Endodermal cell (in vitro differentiated cells): ENCODE measurements around the gene RPL13A. TPM values are rescaled to one million over a fixed set of nuclear protein-coding genes. Genes with fewer than 3 reads are reported as not detected.

Source experiments
- DNase-seq: peaks from one replicate; pipeline ENCODE4 v3.0.0-alpha.2; 2017
- H3K27ac ChIP-seq: 2 replicates; pipeline ENCODE4 v1.5.1; 2013; ENCODE audit warnings: mild to moderate bottlenecking, low read depth, low read length, moderate library complexity
- H3K27me3 ChIP-seq: 2 replicates; pipeline ENCODE4 v1.6.1; 2013; ENCODE audit warnings: mild to moderate bottlenecking, low read length, moderate library complexity; ENCODE audit not compliant: insufficient read depth, control insufficient read depth, poor library complexity, severe bottlenecking
- H3K36me3 ChIP-seq: 2 replicates; pipeline ENCODE4 v1.7.0; 2013; ENCODE audit warnings: mild to moderate bottlenecking, low read length, moderate library complexity; ENCODE audit not compliant: control insufficient read depth, insufficient read depth
- H3K4me1 ChIP-seq: one replicate; pipeline ENCODE4 v1.7.0; 2013; ENCODE audit warnings: low read length; ENCODE audit not compliant: control insufficient read depth, insufficient read depth
- H3K4me3 ChIP-seq: 2 replicates; pipeline ENCODE4 v1.5.1; 2013; ENCODE audit warnings: mild to moderate bottlenecking, low read length, moderate library complexity
- H3K9ac ChIP-seq: 2 replicates; pipeline ENCODE4 v1.6.1; 2013; ENCODE audit warnings: mild to moderate bottlenecking, low read length, moderate library complexity; ENCODE audit not compliant: poor library complexity, severe bottlenecking; ENCODE audit errors: extremely low read depth
- H3K9me3 ChIP-seq: 2 replicates; pipeline ENCODE4 v1.6.1; 2013; ENCODE audit warnings: mild to moderate bottlenecking, low read length, moderate library complexity; ENCODE audit not compliant: control insufficient read depth
- H3K27ac Mint-ChIP-seq: 2 replicates; pipeline ENCODE4 v1.8.0; 2020; ENCODE audit warnings: mixed read lengths
- H3K27me3 Mint-ChIP-seq: 2 replicates; pipeline ENCODE4 v1.8.0; 2021; ENCODE audit warnings: mild to moderate bottlenecking, mixed read lengths; ENCODE audit not compliant: insufficient read depth
- H3K36me3 Mint-ChIP-seq: 2 replicates; pipeline ENCODE4 v1.8.0; 2020; ENCODE audit warnings: low read depth, mixed read lengths
- H3K4me1 Mint-ChIP-seq: 2 replicates; pipeline ENCODE4 v1.8.0; 2020; ENCODE audit warnings: mixed read lengths
- H3K4me3 Mint-ChIP-seq: 2 replicates; pipeline ENCODE4 v1.8.0; 2020; ENCODE audit warnings: mild to moderate bottlenecking, moderate library complexity, mixed read lengths
- H3K9me3 Mint-ChIP-seq: 2 replicates; pipeline ENCODE4 v1.8.0; 2020; ENCODE audit warnings: mild to moderate bottlenecking, mixed read lengths
- whole genome bisulfite sequencing, 2 experiments: methylation state at CpG; one replicate each; pipeline versions ENCODE4 v1.1.5 to v1.1.7; 2013; ENCODE audit warnings: missing lambda C conversion rate in 2 of 2, mixed read lengths in 1 of 2; ENCODE audit not compliant: insufficient coverage in 1 of 2, insufficient read length in 1 of 2; 5-methylcytosine and 5-hydroxymethylcytosine counted together
- total RNA-seq, 2 donors: library from RNA; stranded (reverse); fragmentation: NEBNext Ultra II Directional in 1 of 2; extraction: Animal tissue kit (Norgen Biotek cat#: 25700) in 1 of 2; gene quantifications; 2 replicates in 1 of 2; 3 replicates in 1 of 2; pipeline ENCODE4 v1.2.1, GENCODE V29; 2021
- TF ChIP-seq, protein P1 (sequence below): fragments of 200-600 bp; sonication (generic); conservative IDR thresholded peaks from 2 replicates; pipeline ENCODE4 v1.5.0; 2021; ENCODE audit warnings: antibody characterized with exemption, mild to moderate bottlenecking

Gene RPL13A
- total RNA-seq, 2 donors from 2014 or later: 2,434 to 3,023 TPM

DNA sequence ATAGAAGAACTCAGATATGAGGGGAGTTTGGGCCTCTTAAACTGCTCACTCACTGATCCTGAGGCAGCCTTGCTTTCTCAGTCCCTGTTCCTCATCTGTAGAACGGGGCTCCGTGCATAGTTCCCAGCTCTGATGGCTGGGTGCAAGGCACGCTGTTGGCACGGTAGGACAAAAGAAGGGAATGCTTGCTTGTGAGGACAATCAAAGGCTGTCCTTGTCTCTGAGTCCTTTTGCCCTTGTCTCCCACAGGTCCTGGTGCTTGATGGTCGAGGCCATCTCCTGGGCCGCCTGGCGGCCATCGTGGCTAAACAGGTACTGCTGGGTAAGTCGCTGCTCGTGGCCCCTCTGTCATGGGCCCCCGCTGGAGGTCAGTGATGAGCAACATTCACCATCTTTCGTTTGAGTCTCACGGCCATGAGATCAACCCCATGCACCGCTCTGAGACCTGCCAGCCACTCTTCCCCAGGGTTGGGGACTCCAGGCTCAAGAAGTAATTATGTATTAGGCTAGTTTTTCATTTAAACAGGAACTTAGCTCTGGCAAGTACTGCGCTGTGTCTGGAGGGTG lies 2.3 kb downstream of the RPL13A start:
- 89 to 96% methylated on average over 12 to 15 of the region's 15 CpGs for WGBS, 2 experiments
- H3K27me3 Mint-ChIP-seq: no peaks in the 10 kb centered on the region
- peaks cover 2% of the 10 kb centered on the region for H3K9me3 Mint-ChIP-seq
- H3K36me3 ChIP-seq: peaks cover 51% of the 10 kb centered on the region
- H3K9ac ChIP-seq: peak overlapping the region; percentile 100
- peaks cover 54% of the 10 kb centered on the region for H3K36me3 Mint-ChIP-seq
- H3K27ac Mint-ChIP-seq: peak overlapping the region; percentile 99
- peak overlapping the region; percentile 91 for H3K4me3 ChIP-seq
- peak overlapping the region; percentile 99 for H3K4me3 Mint-ChIP-seq
- H3K9me3 ChIP-seq: no peaks in the 10 kb centered on the region
- peak overlapping the region; percentile 69 for H3K27ac ChIP-seq
- DNase-seq: no peak
- peaks cover 6% of the 10 kb centered on the region for H3K4me1 ChIP-seq
- TF ChIP-seq, protein P1, sequence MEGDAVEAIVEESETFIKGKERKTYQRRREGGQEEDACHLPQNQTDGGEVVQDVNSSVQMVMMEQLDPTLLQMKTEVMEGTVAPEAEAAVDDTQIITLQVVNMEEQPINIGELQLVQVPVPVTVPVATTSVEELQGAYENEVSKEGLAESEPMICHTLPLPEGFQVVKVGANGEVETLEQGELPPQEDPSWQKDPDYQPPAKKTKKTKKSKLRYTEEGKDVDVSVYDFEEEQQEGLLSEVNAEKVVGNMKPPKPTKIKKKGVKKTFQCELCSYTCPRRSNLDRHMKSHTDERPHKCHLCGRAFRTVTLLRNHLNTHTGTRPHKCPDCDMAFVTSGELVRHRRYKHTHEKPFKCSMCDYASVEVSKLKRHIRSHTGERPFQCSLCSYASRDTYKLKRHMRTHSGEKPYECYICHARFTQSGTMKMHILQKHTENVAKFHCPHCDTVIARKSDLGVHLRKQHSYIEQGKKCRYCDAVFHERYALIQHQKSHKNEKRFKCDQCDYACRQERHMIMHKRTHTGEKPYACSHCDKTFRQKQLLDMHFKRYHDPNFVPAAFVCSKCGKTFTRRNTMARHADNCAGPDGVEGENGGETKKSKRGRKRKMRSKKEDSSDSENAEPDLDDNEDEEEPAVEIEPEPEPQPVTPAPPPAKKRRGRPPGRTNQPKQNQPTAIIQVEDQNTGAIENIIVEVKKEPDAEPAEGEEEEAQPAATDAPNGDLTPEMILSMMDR: peak; percentile 12
- H3K27me3 ChIP-seq: no peaks in the 10 kb centered on the region
- peaks cover 9% of the 10 kb centered on the region for H3K4me1 Mint-ChIP-seq

DNA sequence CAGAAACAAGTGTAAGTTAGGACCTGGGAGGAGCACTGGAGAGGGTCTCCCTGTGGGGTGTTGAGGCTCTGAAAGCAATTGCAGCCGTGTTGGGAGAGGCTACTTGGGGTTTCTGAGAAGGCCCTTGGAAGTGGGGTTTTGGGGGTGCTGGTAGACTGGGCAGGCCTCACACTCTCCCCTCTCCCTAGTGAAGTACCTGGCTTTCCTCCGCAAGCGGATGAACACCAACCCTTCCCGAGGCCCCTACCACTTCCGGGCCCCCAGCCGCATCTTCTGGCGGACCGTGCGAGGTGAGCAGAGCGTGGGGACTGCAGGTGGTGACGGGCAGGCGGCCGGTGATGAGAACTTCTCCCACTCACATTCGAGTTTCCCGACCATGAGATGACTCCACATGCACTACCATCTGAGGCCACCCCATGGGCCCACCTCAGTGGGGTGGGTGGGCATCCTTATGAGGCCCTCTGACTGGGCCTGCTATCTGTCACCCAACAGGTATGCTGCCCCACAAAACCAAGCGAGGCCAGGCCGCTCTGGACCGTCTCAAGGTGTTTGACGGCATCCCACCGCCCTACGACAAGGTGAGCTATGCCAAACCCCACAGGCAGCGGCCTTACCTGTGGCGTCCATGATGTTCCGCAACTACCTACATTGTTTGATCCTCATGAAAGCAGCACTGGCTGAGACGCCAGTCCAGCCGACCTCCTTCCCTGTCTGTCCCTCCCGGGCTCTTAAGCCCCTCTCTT lies 3.0 kb downstream of the RPL13A start:
- Mint-ChIP-seq H3K36me3 (peaks cover 54% of the 10 kb centered on the region), H3K27me3 (no peaks in the 10 kb centered on the region), H3K27ac (peak overlapping the region; percentile 99), H3K4me3 (peak overlapping the region; percentile 99), H3K9me3 (peaks cover 2% of the 10 kb centered on the region), H3K4me1 (peaks cover 9% of the 10 kb centered on the region)
- TF ChIP-seq, protein P1: no peak
- WGBS, 2 experiments: 96 to 98% methylated on average over 20 to 27 of the region's 27 CpGs
- no peak for DNase-seq
- peaks cover 6% of the 10 kb centered on the region for H3K4me1 ChIP-seq
- peak overlapping the region; percentile 100 for H3K9ac ChIP-seq
- peaks cover 51% of the 10 kb centered on the region for H3K36me3 ChIP-seq
- no peaks in the 10 kb centered on the region for H3K27me3 ChIP-seq
- H3K27ac ChIP-seq: peak overlapping the region; percentile 48
- H3K4me3 ChIP-seq: peak overlapping the region; percentile 91
- no peaks in the 10 kb centered on the region for H3K9me3 ChIP-seq

DNA sequence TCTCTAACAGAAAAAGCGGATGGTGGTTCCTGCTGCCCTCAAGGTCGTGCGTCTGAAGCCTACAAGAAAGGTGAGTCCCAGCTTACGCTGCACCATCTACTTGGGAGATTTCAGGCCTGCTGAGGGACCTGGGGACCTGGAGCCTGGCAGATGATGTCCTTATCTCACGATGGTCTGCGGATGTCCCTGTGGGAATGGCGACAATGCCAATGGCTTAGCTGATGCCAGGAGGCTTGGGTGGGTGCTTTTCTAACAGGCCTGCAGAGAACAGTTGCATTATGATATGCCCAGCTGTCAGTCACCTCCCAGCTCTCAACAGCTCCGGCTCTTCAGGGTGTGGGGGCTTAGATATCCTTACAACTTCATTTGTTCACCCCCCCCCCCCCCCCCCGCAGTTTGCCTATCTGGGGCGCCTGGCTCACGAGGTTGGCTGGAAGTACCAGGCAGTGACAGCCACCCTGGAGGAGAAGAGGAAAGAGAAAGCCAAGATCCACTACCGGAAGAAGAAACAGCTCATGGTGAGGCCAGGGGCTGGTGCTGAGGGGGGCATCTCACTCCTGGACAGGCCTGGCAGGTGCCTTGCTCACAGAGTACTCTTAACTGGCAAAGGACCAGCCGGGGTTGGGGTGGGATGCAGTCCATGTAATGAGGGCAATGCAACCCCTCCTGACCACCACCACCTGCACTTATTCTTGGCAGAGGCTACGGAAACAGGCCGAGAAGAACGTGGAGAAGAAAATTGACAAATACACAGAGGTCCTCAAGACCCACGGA lies 3.8 kb downstream of the RPL13A start:
- Histone ChIP-seq H3K36me3 (peaks cover 51% of the 10 kb centered on the region), H3K27me3 (no peaks in the 10 kb centered on the region), H3K9ac (peak overlapping the region; percentile 100), H3K9me3 (no peaks in the 10 kb centered on the region), H3K4me3 (no peak overlapping the region), H3K27ac (peak overlapping the region; percentile 48), H3K4me1 (peaks cover 6% of the 10 kb centered on the region)
- peak overlapping the region; percentile 82 for H3K27ac Mint-ChIP-seq
- H3K4me3 Mint-ChIP-seq: peak overlapping the region; percentile 99
- H3K4me1 Mint-ChIP-seq: peaks cover 9% of the 10 kb centered on the region
- WGBS, 2 experiments: 94 to 96% methylated on average over 12 to 14 of the region's 17 CpGs
- H3K27me3 Mint-ChIP-seq: no peaks in the 10 kb centered on the region
- peaks cover 2% of the 10 kb centered on the region for H3K9me3 Mint-ChIP-seq
- peaks cover 54% of the 10 kb centered on the region for H3K36me3 Mint-ChIP-seq
- TF ChIP-seq, protein P1: no peak
- DNase-seq: no peak
